Uterus (tissue), 2 donors: ENCODE data around the gene CREB5.

Source experiments
- POLR2A ChIP-seq, 2 donors: fragments of 450-650 bp; IDR thresholded peaks; one replicate each; pipeline ENCODE4 v1.6.1; 2016; ENCODE audit warnings: antibody characterized with exemption in 2 of 2, mild to moderate bottlenecking in 1 of 2, moderate library complexity in 1 of 2
- TF ChIP-seq, protein P1 (sequence below), 4 experiments: fragments of 200-600 bp in 2 of 4; fragments of 450-650 bp in 2 of 4; sonication (generic) in 2 of 4; IDR thresholded peaks; one replicate each; pipeline ENCODE4 v1.5.1; 2016 to 2019; ENCODE audit warnings: antibody characterized with exemption in 4 of 4, mild to moderate bottlenecking in 2 of 4, moderate library complexity in 1 of 4

DNA sequence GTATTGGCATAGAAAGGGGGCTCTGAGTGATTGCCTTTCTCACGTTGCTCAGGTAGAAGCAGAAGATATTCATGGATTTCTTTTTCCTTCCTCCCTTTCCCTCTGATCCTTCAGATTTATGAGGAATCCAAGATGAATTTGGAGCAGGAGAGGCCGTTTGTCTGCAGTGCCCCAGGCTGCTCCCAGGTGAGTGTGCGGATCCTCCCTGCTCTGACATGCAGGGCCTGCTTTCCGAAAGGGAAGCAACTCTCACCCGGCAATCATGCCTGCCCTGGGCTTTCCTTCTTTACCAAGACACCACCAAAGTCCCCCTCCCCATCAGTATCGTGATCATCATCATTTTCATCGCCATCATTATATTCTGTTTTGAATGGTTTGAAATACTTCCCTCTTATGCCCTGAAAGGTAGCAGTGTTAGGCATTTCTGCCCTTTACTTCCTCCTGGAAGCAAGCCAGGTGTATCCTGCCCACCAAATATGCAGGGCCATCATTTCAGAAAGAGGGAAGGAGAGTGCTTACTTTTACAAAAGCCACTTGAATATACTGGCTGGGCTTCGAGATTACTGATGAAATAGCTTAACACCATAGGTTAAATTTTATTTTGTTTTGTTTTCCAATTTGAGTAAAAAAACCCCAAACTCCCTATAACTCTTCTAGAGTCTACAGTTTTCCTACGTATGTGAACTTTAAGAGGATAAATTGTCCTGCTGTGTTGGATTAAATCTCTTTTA is 75.9 kb downstream of the CREB5 start:
- TF ChIP-seq, protein P1, sequence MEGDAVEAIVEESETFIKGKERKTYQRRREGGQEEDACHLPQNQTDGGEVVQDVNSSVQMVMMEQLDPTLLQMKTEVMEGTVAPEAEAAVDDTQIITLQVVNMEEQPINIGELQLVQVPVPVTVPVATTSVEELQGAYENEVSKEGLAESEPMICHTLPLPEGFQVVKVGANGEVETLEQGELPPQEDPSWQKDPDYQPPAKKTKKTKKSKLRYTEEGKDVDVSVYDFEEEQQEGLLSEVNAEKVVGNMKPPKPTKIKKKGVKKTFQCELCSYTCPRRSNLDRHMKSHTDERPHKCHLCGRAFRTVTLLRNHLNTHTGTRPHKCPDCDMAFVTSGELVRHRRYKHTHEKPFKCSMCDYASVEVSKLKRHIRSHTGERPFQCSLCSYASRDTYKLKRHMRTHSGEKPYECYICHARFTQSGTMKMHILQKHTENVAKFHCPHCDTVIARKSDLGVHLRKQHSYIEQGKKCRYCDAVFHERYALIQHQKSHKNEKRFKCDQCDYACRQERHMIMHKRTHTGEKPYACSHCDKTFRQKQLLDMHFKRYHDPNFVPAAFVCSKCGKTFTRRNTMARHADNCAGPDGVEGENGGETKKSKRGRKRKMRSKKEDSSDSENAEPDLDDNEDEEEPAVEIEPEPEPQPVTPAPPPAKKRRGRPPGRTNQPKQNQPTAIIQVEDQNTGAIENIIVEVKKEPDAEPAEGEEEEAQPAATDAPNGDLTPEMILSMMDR (IDR thresholded peaks at IDR 0.05): no peak
- no peak for TF ChIP-seq POLR2A (IDR thresholded peaks at IDR 0.05)
